H1 (cell line): ENCODE measurements around the gene PCP4L1. TPM values are rescaled to one million over a fixed set of nuclear protein-coding genes. Genes with fewer than 3 reads are reported as not detected.

Experiments used
- CTCF ChIA-PET: fragments of 300-600 bp; sonication (Branson Sonifier 250); formaldehyde crosslinking; loops from one replicate; lab custom pipeline; 2021; ENCODE audit not compliant: partially characterized antibody; lab: Charles Lee
- POLR2A ChIA-PET: fragments of 300-600 bp; sonication (Branson Sonifier 250); formaldehyde crosslinking; loops from one replicate; lab custom pipeline; 2021; ENCODE audit warnings: inconsistent platforms; ENCODE audit not compliant: partially characterized antibody; lab: Charles Lee
- DNase-seq, 2 experiments: peaks; one replicate each; pipeline versions ENCODE4 v3.0.0 to v3.0.0-alpha.2; 2010 to 2022; ENCODE audit warnings: low spot score in 2 of 2, low read depth in 1 of 2, mixed read lengths in 1 of 2
- FAIRE-seq: peaks from 2 replicates; lab custom pipeline; 2011; peaks lifted over from hg19 to GRCh38; lab: Jason Lieb, UNC
- H2AFZ ChIP-seq: 2 replicates; pipeline ENCODE4 v1.8.1; 2012; ENCODE audit warnings: low read length, inconsistent platforms
- H2AK5ac ChIP-seq: 2 replicates; pipeline ENCODE4 v1.6.1; 2013; ENCODE audit warnings: low read depth, low read length
- H2BK120ac ChIP-seq: replicated peaks from 2 replicates; pipeline ENCODE3; 2013; ENCODE audit warnings: low read depth, low read length, inconsistent platforms
- H2BK12ac ChIP-seq: 2 replicates; pipeline ENCODE4 v1.6.1; 2013; ENCODE audit warnings: low read depth, low read length
- H2BK15ac ChIP-seq: 2 replicates; pipeline ENCODE4 v1.6.1; 2013; ENCODE audit warnings: low read length
- H2BK20ac ChIP-seq: 2 replicates; pipeline ENCODE4 v1.6.1; 2013; ENCODE audit warnings: low read length
- H2BK5ac ChIP-seq: 2 replicates; pipeline ENCODE4 v1.6.1; 2013; ENCODE audit warnings: low read depth, low read length
- H3K14ac ChIP-seq: 2 replicates; pipeline ENCODE4 v1.6.1; 2013; ENCODE audit warnings: inconsistent platforms; ENCODE audit not compliant: insufficient read length
- H3K18ac ChIP-seq: 2 replicates; pipeline ENCODE4 v1.6.1; 2013; ENCODE audit warnings: low read length; ENCODE audit errors: extremely low read depth
- H3K23ac ChIP-seq: 2 replicates; pipeline ENCODE4 v1.6.1; 2013; ENCODE audit warnings: inconsistent platforms; ENCODE audit not compliant: insufficient read length
- H3K23me2 ChIP-seq: 2 replicates; pipeline ENCODE4 v1.6.1; 2013; ENCODE audit warnings: low read depth, low read length
- H3K27ac ChIP-seq: 2 replicates; pipeline ENCODE4 v1.6.1; 2011; ENCODE audit warnings: low read depth, low read length, inconsistent platforms
- H3K27me3 ChIP-seq, 4 experiments: replicated peaks in 1 of 4; 1 replicate in 1 of 4; 2 replicates in 3 of 4; pipeline versions ENCODE4 v1.6.1 to v1.8.1; 2011 to 2013; ENCODE audit warnings: low read length in 3 of 4, mild to moderate bottlenecking in 3 of 4, inconsistent platforms in 2 of 4, mixed read lengths in 2 of 4, moderate library complexity in 1 of 4; ENCODE audit not compliant: control insufficient read depth in 3 of 4, insufficient read depth in 3 of 4; ENCODE audit errors: extremely low read depth in 1 of 4
- H3K36me3 ChIP-seq, 4 experiments: 2 replicates each; pipeline versions ENCODE4 v1.6.1 to v1.8.1; 2011 to 2013; ENCODE audit warnings: mild to moderate bottlenecking in 4 of 4, low read length in 3 of 4, moderate library complexity in 2 of 4, control low read depth in 1 of 4, inconsistent platforms in 1 of 4; ENCODE audit not compliant: insufficient read depth in 4 of 4, control insufficient read depth in 2 of 4
- H3K4ac ChIP-seq: replicated peaks from 2 replicates; pipeline ENCODE3; 2013; ENCODE audit warnings: low read length, low read depth, mixed read lengths, inconsistent platforms; ENCODE audit not compliant: insufficient read length
- H3K4me1 ChIP-seq, 4 experiments: replicated peaks in 1 of 4; 1 replicate in 1 of 4; 2 replicates in 3 of 4; pipeline versions ENCODE4 v1.6.1 to v1.8.1; 2011 to 2013; ENCODE audit warnings: low read length in 3 of 4, inconsistent platforms in 2 of 4, mixed read lengths in 1 of 4; ENCODE audit not compliant: insufficient read depth in 4 of 4, control insufficient read depth in 3 of 4
- H3K4me2 ChIP-seq, 2 experiments: 2 replicates each; pipeline versions ENCODE4 v1.6.1 to v1.8.1; 2011 to 2013; ENCODE audit warnings: low read depth in 2 of 2, low read length in 2 of 2, control low read depth in 1 of 2, inconsistent platforms in 1 of 2, mild to moderate bottlenecking in 1 of 2; ENCODE audit not compliant: insufficient read depth in 1 of 2
- H3K4me3 ChIP-seq, 4 experiments: fragments of 200-600, 300-600 bp in 1 of 4; sonication (generic), shearing (Covaris generic), sonication (Bioruptor Twin) in 1 of 4; 2 replicates each; pipeline versions ENCODE4 v1.5.1 to v1.8.1; 2011 to 2016; ENCODE audit warnings: low read length in 4 of 4, low read depth in 3 of 4, control low read depth in 2 of 4, inconsistent platforms in 2 of 4, mild to moderate bottlenecking in 2 of 4, mixed read lengths in 1 of 4, moderate library complexity in 1 of 4; ENCODE audit not compliant: insufficient read depth in 2 of 4; ENCODE audit errors: extremely low read depth in 1 of 4
- H3K56ac ChIP-seq: replicated peaks from 2 replicates; pipeline ENCODE3; 2013; ENCODE audit warnings: low read depth, mild to moderate bottlenecking, mixed read lengths, low read length, inconsistent platforms; ENCODE audit not compliant: insufficient read length
- H3K79me1 ChIP-seq: 2 replicates; pipeline ENCODE4 v1.6.1; 2013; ENCODE audit warnings: low read depth, low read length, control low read depth
- H3K79me2 ChIP-seq, 2 experiments: 2 replicates each; pipeline versions ENCODE4 v1.6.1 to v1.8.1; 2012 to 2013; ENCODE audit warnings: low read length in 2 of 2, mild to moderate bottlenecking in 2 of 2, inconsistent platforms in 1 of 2; ENCODE audit not compliant: insufficient read depth in 2 of 2, control insufficient read depth in 1 of 2
- H3K9ac ChIP-seq, 4 experiments: replicated peaks in 1 of 4; 1 replicate in 1 of 4; 2 replicates in 3 of 4; pipeline versions ENCODE4 v1.6.1 to v1.8.1; 2011 to 2013; ENCODE audit warnings: low read depth in 3 of 4, low read length in 3 of 4, control low read depth in 2 of 4, mild to moderate bottlenecking in 2 of 4, moderate library complexity in 2 of 4, inconsistent platforms in 1 of 4; ENCODE audit errors: extremely low read depth in 1 of 4
- H3K9me3 ChIP-seq, 2 experiments: 2 replicates each; pipeline versions ENCODE4 v1.6.1 to v1.8.1; 2012 to 2013; ENCODE audit warnings: mild to moderate bottlenecking in 2 of 2, moderate library complexity in 2 of 2, control low read depth in 1 of 2, inconsistent platforms in 1 of 2, low read depth in 1 of 2, low read length in 1 of 2, mixed read lengths in 1 of 2; ENCODE audit not compliant: insufficient read depth in 2 of 2
- H4K20me1 ChIP-seq, 2 experiments: replicated peaks in 1 of 2; 2 replicates each; pipeline versions ENCODE3 to v1.8.1; 2011 to 2013; ENCODE audit warnings: inconsistent platforms in 2 of 2, low read length in 2 of 2, mild to moderate bottlenecking in 1 of 2; ENCODE audit not compliant: insufficient read depth in 2 of 2, control insufficient read depth in 1 of 2
- H4K5ac ChIP-seq: 2 replicates; pipeline ENCODE4 v1.6.1; 2013; ENCODE audit warnings: low read length, low read depth, mixed read lengths, inconsistent platforms; ENCODE audit not compliant: insufficient read length
- H4K8ac ChIP-seq: 2 replicates; pipeline ENCODE4 v1.8.0; 2013; ENCODE audit warnings: mild to moderate bottlenecking, moderate library complexity, low read length, inconsistent platforms; ENCODE audit not compliant: insufficient read depth; ENCODE audit errors: extremely low read depth
- H4K91ac ChIP-seq: replicated peaks from 2 replicates; pipeline ENCODE3; 2013; ENCODE audit warnings: low read length, mixed read lengths, inconsistent platforms; ENCODE audit not compliant: insufficient read length
- FOSL1 ChIP-seq: IDR thresholded peaks from 2 replicates; pipeline ENCODE4 v1.6.1; 2011; ENCODE audit warnings: mild to moderate bottlenecking, low read depth, low read length, moderate library complexity; ENCODE audit not compliant: insufficient read depth
- MAFK ChIP-seq: IDR thresholded peaks from 2 replicates; pipeline ENCODE4 v1.6.1; 2012; ENCODE audit warnings: low read depth, mild to moderate bottlenecking, improper control_type of control experiment, low read length
- RAD21 ChIP-seq, 2 experiments: IDR thresholded peaks in 1 of 2; conservative IDR thresholded peaks in 1 of 2; 2 replicates each; pipeline ENCODE4 v1.6.1; 2011; ENCODE audit warnings: low read depth in 2 of 2, low read length in 2 of 2, improper control_type of control experiment in 1 of 2, inconsistent platforms in 1 of 2, mild to moderate bottlenecking in 1 of 2, moderate library complexity in 1 of 2
- WGBS, 2 experiments: shearing (Covaris generic) in 1 of 2; methylation state at CpG; one replicate each; pipeline versions ENCODE4 v1.1.6 to v1.1.7; 2013 to 2015; ENCODE audit warnings: low lambda C conversion rate in 2 of 2, mixed read lengths in 2 of 2, inconsistent platforms in 1 of 2, low coverage in 1 of 2, missing lambda C conversion rate in 1 of 2; ENCODE audit not compliant: insufficient replicate concordance in 2 of 2, insufficient coverage in 1 of 2, insufficient read length in 1 of 2; ENCODE audit errors: extremely low coverage in 1 of 2, missing lambda C conversion rate in 1 of 2; 5-methylcytosine and 5-hydroxymethylcytosine counted together
- polyA plus RNA-seq, 7 experiments: library from polyadenylated mRNA; depleted of rRNA in 3 of 7; stranded (reverse) in 5 of 7; unstranded in 2 of 7; fragments of >200 nt in 5 of 7; fragments of 200-250 nt in 2 of 7; gene quantifications; 1 replicate in 5 of 7; 2 replicates in 1 of 7; 4 replicates in 1 of 7; pipeline versions ENCODE4 v1.2.1 to v1.2.3, GENCODE V29; 2011 to 2013; ENCODE audit warnings: missing spikeins in 2 of 7, mixed read lengths in 2 of 7
- total RNA-seq: library from RNA; stranded (reverse); fragmentation: NEBNext Ultra II Directional; extraction: Animal tissue kit (Norgen Biotek cat#: 25700); gene quantifications from 2 replicates; pipeline ENCODE4 v1.2.1, GENCODE V29; 2021
- TF ChIP-seq, protein P1 (sequence below): IDR thresholded peaks from 2 replicates; pipeline ENCODE4 v1.6.1; 2012; ENCODE audit warnings: low read length, inconsistent platforms

The PCP4L1 gene
- total and polyA plus RNA-seq, 2 of the 8 experiments (the other 6 are each of a cell fraction or from before 2014, with no cell fraction given) = 0.41 to 1.0 TPM

GRCh38 chr1:161261261-161262235 lies 3.0 kb downstream of the PCP4L1 start:
- no peak overlapping the region for H2BK5ac ChIP-seq
- no peak overlapping the region for H2BK12ac ChIP-seq
- no peak overlapping the region for H4K8ac ChIP-seq
- H3K27ac ChIP-seq = no peak overlapping the region
- TF ChIP-seq FOSL1 = no peak
- no peak for TF ChIP-seq RAD21 (IDR thresholded peaks at IDR 0.05 in 1 of 2, conservative IDR thresholded peaks at IDR 0.05 in 1 of 2; ENCODE audit: low read depth in 2 of 2, low read length in 2 of 2)
- TF ChIP-seq, protein P1, sequence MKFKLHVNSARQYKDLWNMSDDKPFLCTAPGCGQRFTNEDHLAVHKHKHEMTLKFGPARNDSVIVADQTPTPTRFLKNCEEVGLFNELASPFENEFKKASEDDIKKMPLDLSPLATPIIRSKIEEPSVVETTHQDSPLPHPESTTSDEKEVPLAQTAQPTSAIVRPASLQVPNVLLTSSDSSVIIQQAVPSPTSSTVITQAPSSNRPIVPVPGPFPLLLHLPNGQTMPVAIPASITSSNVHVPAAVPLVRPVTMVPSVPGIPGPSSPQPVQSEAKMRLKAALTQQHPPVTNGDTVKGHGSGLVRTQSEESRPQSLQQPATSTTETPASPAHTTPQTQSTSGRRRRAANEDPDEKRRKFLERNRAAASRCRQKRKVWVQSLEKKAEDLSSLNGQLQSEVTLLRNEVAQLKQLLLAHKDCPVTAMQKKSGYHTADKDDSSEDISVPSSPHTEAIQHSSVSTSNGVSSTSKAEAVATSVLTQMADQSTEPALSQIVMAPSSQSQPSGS = no peak
- TF ChIP-seq MAFK = no peak
- peaks cover 11 to 12% of the 10 kb centered on the region in 2 experiments for H3K9me3 ChIP-seq
- no peak overlapping the region for H3K4me2 ChIP-seq
- no peak overlapping the region for H3K56ac ChIP-seq
- H2BK20ac ChIP-seq = no peak overlapping the region
- H3K4me3 ChIP-seq = no peak overlapping the region
- no peak overlapping the region for H4K91ac ChIP-seq
- no peak overlapping the region for H3K9ac ChIP-seq
- no peak for FAIRE-seq
- no peaks in the 10 kb centered on the region for H3K79me1 ChIP-seq
- H4K5ac ChIP-seq = no peak overlapping the region
- WGBS, 2 experiments = 89% methylated on average over 12 of the region's 12 CpGs; no CpG with 5 or more reads in 1 of the 2 experiments
- no peak overlapping the region for H3K23ac ChIP-seq
- POLR2A ChIA-PET = interaction anchor here (0.7 to 1.3 kb wide), 3 partner anchors 16 to 58 kb away, joined by 3 read pairs; no protein-coding TSS in a partner anchor
- peaks cover 9% of the 10 kb centered on the region for H3K23me2 ChIP-seq
- no peak for DNase-seq
- peaks cover 0 to 3% (median 0%) of the 10 kb centered on the region in 4 experiments; a peak in 1 of 8 replicates for H3K36me3 ChIP-seq
- no peak overlapping the region for H2AFZ ChIP-seq
- H2BK15ac ChIP-seq = 0 out of 2 replicates have a peak overlapping the region, but pooled peaks have one; percentile 53
- H3K27me3 ChIP-seq = peaks cover 7 to 25% (median 22%) of the 10 kb centered on the region in 4 experiments
- no peak overlapping the region for H2AK5ac ChIP-seq
- H3K4me1 ChIP-seq = peaks cover 4 to 8% (median 6%) of the 10 kb centered on the region in 4 experiments; a peak in 4 of 7 replicates
- CTCF ChIA-PET = interaction anchor here (0.9 to 5.8 kb wide), 8 partner anchors 8 to 46 kb away, joined by 3 to 67 read pairs (median 6); partner anchors contain the start of gene TOMM40L
- no peaks in the 10 kb centered on the region for H4K20me1 ChIP-seq
- H3K79me2 ChIP-seq = no peaks in the 10 kb centered on the region
- no peak overlapping the region for H3K18ac ChIP-seq
- no peak overlapping the region for H3K4ac ChIP-seq
- no peak overlapping the region for H3K14ac ChIP-seq
- H2BK120ac ChIP-seq = no peak overlapping the region
